Mesodermal cell (in vitro differentiated cells): ENCODE results near the gene MTFR1L. TPM values are rescaled to one million over a fixed set of nuclear protein-coding genes. Genes with fewer than 3 reads are reported as not detected.

ENCODE experiments used
- H3K27ac ChIP-seq: 2 replicates; pipeline ENCODE4 v1.7.0; 2013; ENCODE audit warnings: mild to moderate bottlenecking, low read depth, low read length, moderate library complexity; ENCODE audit not compliant: severe bottlenecking
- H3K36me3 ChIP-seq: 2 replicates; pipeline ENCODE4 v1.7.1; 2013; ENCODE audit warnings: mild to moderate bottlenecking, low read length, moderate library complexity; ENCODE audit not compliant: control insufficient read depth, insufficient read depth
- H3K4me1 ChIP-seq: one replicate; pipeline ENCODE4 v1.7.1; 2013; ENCODE audit warnings: mild to moderate bottlenecking, low read length; ENCODE audit not compliant: insufficient read depth, control insufficient read depth, poor library complexity, severe bottlenecking
- H3K4me3 ChIP-seq: 2 replicates; pipeline ENCODE4 v1.7.0; 2013; ENCODE audit warnings: low read length, control low read depth, mild to moderate bottlenecking; ENCODE audit not compliant: insufficient read depth, poor library complexity, severe bottlenecking; ENCODE audit errors: extremely low read depth
- H3K9me3 ChIP-seq: 2 replicates; pipeline ENCODE4 v1.7.1; 2013; ENCODE audit warnings: mild to moderate bottlenecking, low read length, moderate library complexity; ENCODE audit not compliant: control insufficient read depth
- WGBS, 2 experiments: methylation state at CpG; one replicate each; pipeline ENCODE4 v1.1.5; 2013; ENCODE audit warnings: missing lambda C conversion rate in 2 of 2; ENCODE audit not compliant: insufficient coverage in 2 of 2; 5-methylcytosine and 5-hydroxymethylcytosine counted together
- polyA plus RNA-seq, 2 experiments: library from polyadenylated mRNA; stranded (reverse); fragments of 50-300 nt; gene quantifications; one replicate each; pipeline ENCODE4 v1.2.3, GENCODE V29; 2013

Gene MTFR1L
- 54.2 TPM for polyA plus RNA-seq (2013, experiment 1 of 2)
- 46.8 TPM for polyA plus RNA-seq (2013, experiment 2 of 2)

- H3K4me1 ChIP-seq: peaks cover 21% of the 10 kb centered on the region
- peak within 1 kb of the TSS; percentile 83 for H3K27ac ChIP-seq
- H3K4me3 ChIP-seq: peak within 1 kb of the TSS; percentile 82
- H3K36me3 ChIP-seq: peaks cover 29% of the 10 kb centered on the region
- WGBS, 2 experiments: 1 to 2% methylated on average over 31 to 59 of the region's 64 CpGs
- H3K9me3 ChIP-seq: no peaks in the 10 kb centered on the region
These were observed at the start of gene MTFR1L for GRCh38 chr1:25819491-25820246. TSS of gene MTFR1L (plus strand) at chr1:25819954. CDS start at chr1:25823105, 3,151 bp downstream.

GRCh38 chr1:25770541-25771220 lies 49.1 kb upstream of the MTFR1L start:
- Histone ChIP-seq H3K4me3 (no peak overlapping the region), H3K4me1 (peaks cover 20% of the 10 kb centered on the region), H3K27ac (peak overlapping the region; percentile 61), H3K36me3 (no peaks in the 10 kb centered on the region), H3K9me3 (no peaks in the 10 kb centered on the region)
- 76 to 93% methylated on average over 11 of the region's 14 CpGs for WGBS, 2 experiments

- H3K36me3 ChIP-seq: no peaks in the 10 kb centered on the region
- H3K9me3 ChIP-seq: no peaks in the 10 kb centered on the region
- 76 to 77% methylated on average over 26 to 32 of the region's 34 CpGs for WGBS, 2 experiments
- H3K4me3 ChIP-seq: no peak overlapping the region
- peak overlapping the region; percentile 61 for H3K27ac ChIP-seq
- H3K4me1 ChIP-seq: peaks cover 22% of the 10 kb centered on the region
These were observed 48.3 kb upstream of the MTFR1L start for GRCh38 chr1:25771221-25772114.

- no peaks in the 10 kb centered on the region for H3K9me3 ChIP-seq
- H3K27ac ChIP-seq: no peak overlapping the region
- 95 to 100% methylated on average over 4 to 5 of the region's 5 CpGs for WGBS, 2 experiments
- no peaks in the 10 kb centered on the region for H3K36me3 ChIP-seq
- H3K4me3 ChIP-seq: no peak overlapping the region
- peaks cover 22% of the 10 kb centered on the region for H3K4me1 ChIP-seq
These were observed 47.6 kb upstream of the MTFR1L start for GRCh38 chr1:25772164-25772563.

- WGBS, 2 experiments: 93 to 94% methylated on average over 5 of the region's 5 CpGs
- no peaks in the 10 kb centered on the region for H3K36me3 ChIP-seq
- no peak overlapping the region for H3K4me3 ChIP-seq
- no peak overlapping the region for H3K27ac ChIP-seq
- H3K4me1 ChIP-seq: peaks cover 22% of the 10 kb centered on the region
- no peaks in the 10 kb centered on the region for H3K9me3 ChIP-seq
These were observed 47.0 kb upstream of the MTFR1L start for GRCh38 chr1:25772692-25773245.

GRCh38 chr1:25773441-25774125 lies 46.2 kb upstream of the MTFR1L start:
- 61 to 79% methylated on average over 4 of the region's 4 CpGs for WGBS, 2 experiments
- Histone ChIP-seq H3K36me3 (no peaks in the 10 kb centered on the region), H3K27ac (no peak overlapping the region), H3K4me1 (peaks cover 22% of the 10 kb centered on the region), H3K9me3 (no peaks in the 10 kb centered on the region), H3K4me3 (no peak overlapping the region)

- 91 to 93% methylated on average over 6 of the region's 13 CpGs for whole genome bisulfite sequencing, 2 experiments
These were observed 45.4 kb upstream of the MTFR1L start for GRCh38 chr1:25774206-25774803.

GRCh38 chr1:25774921-25775771 lies 44.6 kb upstream of the MTFR1L start:
- no peak overlapping the region for H3K27ac ChIP-seq
- peaks cover 22% of the 10 kb centered on the region for H3K4me1 ChIP-seq
- H3K36me3 ChIP-seq: no peaks in the 10 kb centered on the region
- no peak overlapping the region for H3K4me3 ChIP-seq
- no peaks in the 10 kb centered on the region for H3K9me3 ChIP-seq
- WGBS, 2 experiments: 70 to 73% methylated on average over 13 to 14 of the region's 16 CpGs

More at GRCh38 chr1:25774206-25774803, 45.4 kb upstream of the MTFR1L start:
- Histone ChIP-seq H3K4me1 (peaks cover 22% of the 10 kb centered on the region), H3K36me3 (no peaks in the 10 kb centered on the region), H3K4me3 (no peak overlapping the region), H3K9me3 (no peaks in the 10 kb centered on the region), H3K27ac (no peak overlapping the region)

- H3K36me3 ChIP-seq: no peaks in the 10 kb centered on the region
- H3K4me3 ChIP-seq: no peak overlapping the region
- no peaks in the 10 kb centered on the region for H3K9me3 ChIP-seq
- WGBS, 2 experiments: 86 to 90% methylated on average over 7 to 8 of the region's 8 CpGs
- peaks cover 13% of the 10 kb centered on the region for H3K4me1 ChIP-seq
- no peak overlapping the region for H3K27ac ChIP-seq
These were observed 40.4 kb upstream of the MTFR1L start for GRCh38 chr1:25779388-25779787.
